Measurements from ENCODE around the gene CORO1C. TPM values are rescaled to one million over a fixed set of nuclear protein-coding genes. Genes with fewer than 3 reads are reported as not detected.

The CORO1C gene
- total RNA-seq, 4 donors from 2014 or later, result 24.7 to 47.6 (median 30.9) TPM

DNA sequence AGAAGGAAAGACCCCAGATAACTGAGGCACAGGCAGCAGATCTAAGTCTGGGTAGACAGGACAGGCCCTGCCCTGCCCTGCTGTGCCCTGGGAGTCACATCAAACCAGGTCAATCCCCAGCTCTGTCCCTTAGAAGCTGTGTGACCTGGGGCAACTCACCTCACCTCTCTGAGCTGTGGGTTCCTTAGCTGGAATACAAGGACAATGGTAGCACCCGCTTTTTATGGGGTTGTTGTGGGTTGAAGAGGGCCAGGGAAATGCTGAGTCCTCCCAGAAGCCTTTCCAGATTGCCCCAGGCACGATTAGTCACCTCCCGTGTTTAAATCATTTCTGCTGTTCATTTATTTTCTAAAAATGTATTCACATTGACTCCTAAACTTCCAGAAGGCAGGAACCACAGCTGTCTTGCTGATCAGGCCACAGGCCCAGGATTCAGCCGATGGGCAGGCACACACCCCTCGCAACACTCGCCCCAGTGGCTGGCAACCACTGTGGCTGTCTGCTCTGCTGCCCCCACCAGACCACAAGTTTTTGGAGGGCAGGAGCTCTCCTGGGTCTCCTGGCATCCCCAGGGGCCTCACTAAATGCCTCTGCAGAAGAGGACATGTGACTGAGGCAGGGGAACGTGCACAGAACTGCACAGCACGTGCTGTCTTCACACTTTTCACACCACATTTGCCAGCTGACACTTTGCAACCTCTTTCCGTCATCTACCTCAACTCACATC lies 100.7 kb downstream of the CORO1C start:
- no peaks in the 10 kb centered on the region for H3K36me3 ChIP-seq
- DNase-seq (no peak), ATAC-seq (no peak)
- TF ChIP-seq POLR2A (IDR thresholded peaks at IDR 0.05), result no peak
- TF ChIP-seq, protein P1, sequence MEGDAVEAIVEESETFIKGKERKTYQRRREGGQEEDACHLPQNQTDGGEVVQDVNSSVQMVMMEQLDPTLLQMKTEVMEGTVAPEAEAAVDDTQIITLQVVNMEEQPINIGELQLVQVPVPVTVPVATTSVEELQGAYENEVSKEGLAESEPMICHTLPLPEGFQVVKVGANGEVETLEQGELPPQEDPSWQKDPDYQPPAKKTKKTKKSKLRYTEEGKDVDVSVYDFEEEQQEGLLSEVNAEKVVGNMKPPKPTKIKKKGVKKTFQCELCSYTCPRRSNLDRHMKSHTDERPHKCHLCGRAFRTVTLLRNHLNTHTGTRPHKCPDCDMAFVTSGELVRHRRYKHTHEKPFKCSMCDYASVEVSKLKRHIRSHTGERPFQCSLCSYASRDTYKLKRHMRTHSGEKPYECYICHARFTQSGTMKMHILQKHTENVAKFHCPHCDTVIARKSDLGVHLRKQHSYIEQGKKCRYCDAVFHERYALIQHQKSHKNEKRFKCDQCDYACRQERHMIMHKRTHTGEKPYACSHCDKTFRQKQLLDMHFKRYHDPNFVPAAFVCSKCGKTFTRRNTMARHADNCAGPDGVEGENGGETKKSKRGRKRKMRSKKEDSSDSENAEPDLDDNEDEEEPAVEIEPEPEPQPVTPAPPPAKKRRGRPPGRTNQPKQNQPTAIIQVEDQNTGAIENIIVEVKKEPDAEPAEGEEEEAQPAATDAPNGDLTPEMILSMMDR (IDR thresholded peaks at IDR 0.05 in 4 of 5, conservative IDR thresholded peaks at IDR 0.05 in 1 of 5), result no peak
- H3K9me3 ChIP-seq, result no peaks in the 10 kb centered on the region
- H3K4me3 ChIP-seq, result no peak overlapping the region
- H3K4me1 ChIP-seq, result peaks cover 0 to 7% of the 10 kb centered on the region in 2 donors
- in situ Hi-C loops (cut with MboI; ENCODE audit: low sequenced_read_pairs in 4 of 4), result loop anchor here (25.0 kb wide), 2 partner anchors 332 to 457 kb away; partner anchors contain the start of genes ALKBH2 (in 2 of the 4) and UNG (in 2 of the 4)
- intact Hi-C loops (cut with DNase I; ENCODE audit: low total_unique reads), result no loop called here
- H3K27ac ChIP-seq, result no peak overlapping the region
- H3K27me3 ChIP-seq, result peaks cover 0 to 3% (median 0%) of the 10 kb centered on the region in 3 donors

DNA sequence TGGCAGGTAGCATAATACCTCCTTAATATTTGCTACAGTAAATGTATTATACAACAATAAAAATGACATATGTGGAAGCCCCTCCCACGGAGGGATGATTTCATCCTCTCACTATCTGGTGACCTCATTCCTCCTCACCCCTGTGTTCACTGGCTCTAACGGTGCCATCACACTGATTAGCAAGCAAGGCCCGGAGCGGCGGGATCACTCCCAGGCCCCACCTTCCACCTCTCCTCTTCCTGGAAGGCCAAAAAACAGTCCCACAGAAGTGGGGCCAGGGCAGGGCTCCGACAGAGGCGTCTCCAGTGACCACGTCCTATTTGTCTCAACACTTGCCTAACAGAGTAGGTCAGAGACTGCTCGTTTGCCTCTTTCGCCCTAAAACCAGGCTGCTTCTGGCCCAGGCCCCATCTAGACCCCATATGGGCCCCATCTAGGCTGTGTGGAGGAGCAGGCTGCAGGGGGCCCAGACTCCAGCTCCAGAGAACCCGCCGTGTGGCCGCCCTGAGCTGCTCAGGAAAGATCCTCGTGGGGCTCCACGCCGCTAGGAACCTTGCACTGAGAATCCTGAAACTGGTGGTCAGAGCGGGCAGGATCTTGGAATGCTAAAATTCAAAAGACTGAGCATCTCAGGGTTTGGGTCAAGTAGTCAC lies 101.4 kb downstream of the CORO1C start:
- TF ChIP-seq POLR2A (IDR thresholded peaks at IDR 0.05), result no peak
- TF ChIP-seq, protein P1 (IDR thresholded peaks at IDR 0.05 in 4 of 5, conservative IDR thresholded peaks at IDR 0.05 in 1 of 5), result no peak

DNA sequence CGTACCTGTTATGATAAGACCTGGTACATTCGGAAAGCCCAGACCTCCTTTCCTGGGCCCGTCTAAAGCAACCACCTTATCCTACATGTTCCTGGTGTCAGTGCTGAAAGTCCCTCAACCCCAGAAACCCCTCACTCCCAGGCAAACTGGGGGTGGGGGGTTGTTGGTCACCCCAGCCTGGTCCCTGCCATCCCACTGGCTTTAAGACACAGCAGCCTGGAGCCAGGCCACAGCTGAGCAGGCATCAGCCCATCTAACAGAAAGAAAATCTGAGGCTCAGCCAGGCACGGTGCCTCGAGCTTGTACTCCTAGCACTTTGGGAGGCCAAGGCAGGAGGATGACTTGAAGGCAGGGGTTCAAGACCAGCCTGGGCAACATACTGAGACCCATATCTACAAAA lies 102.2 kb downstream of the CORO1C start:
- TF ChIP-seq, protein P1 (IDR thresholded peaks at IDR 0.05 in 4 of 5, conservative IDR thresholded peaks at IDR 0.05 in 1 of 5), result no peak
- no peak for TF ChIP-seq POLR2A (IDR thresholded peaks at IDR 0.05)
- Histone ChIP-seq H3K27ac (no peak overlapping the region), H3K4me1 (peaks cover 0 to 3% of the 10 kb centered on the region in 2 donors), H3K4me3 (no peak overlapping the region), H3K9me3 (no peaks in the 10 kb centered on the region), H3K27me3 (no peaks in the 10 kb centered on the region), H3K36me3 (no peaks in the 10 kb centered on the region)
- in situ Hi-C loops (cut with MboI; ENCODE audit: low sequenced_read_pairs in 4 of 4) (loop anchor here (25.0 kb wide), 2 partner anchors 333 to 458 kb away; partner anchors contain the start of genes ALKBH2 (in 2 of the 4) and UNG (in 2 of the 4)), intact Hi-C loops (cut with DNase I; ENCODE audit: low total_unique reads) (no loop called here)
- DNase-seq, result no peak
- no peak for ATAC-seq

More for the DNA sequence above, 101.4 kb downstream of the CORO1C start:
- no peak overlapping the region for H3K4me3 ChIP-seq
- intact Hi-C loops (cut with DNase I; ENCODE audit: low total_unique reads) (no loop called here), in situ Hi-C loops (cut with MboI; ENCODE audit: low sequenced_read_pairs in 4 of 4) (loop anchor here (25.0 kb wide), 2 partner anchors 332 to 457 kb away; partner anchors contain the start of genes ALKBH2 (in 2 of the 4) and UNG (in 2 of the 4))
- no peaks in the 10 kb centered on the region for H3K9me3 ChIP-seq
- peak overlapping the region in 1 of 4 donors; percentile 14 for H3K27ac ChIP-seq
- no peak for DNase-seq
- ATAC-seq, result no peak
- H3K27me3 ChIP-seq, result no peaks in the 10 kb centered on the region
- peaks cover 0 to 7% of the 10 kb centered on the region in 2 donors for H3K4me1 ChIP-seq
- no peaks in the 10 kb centered on the region for H3K36me3 ChIP-seq

DNA sequence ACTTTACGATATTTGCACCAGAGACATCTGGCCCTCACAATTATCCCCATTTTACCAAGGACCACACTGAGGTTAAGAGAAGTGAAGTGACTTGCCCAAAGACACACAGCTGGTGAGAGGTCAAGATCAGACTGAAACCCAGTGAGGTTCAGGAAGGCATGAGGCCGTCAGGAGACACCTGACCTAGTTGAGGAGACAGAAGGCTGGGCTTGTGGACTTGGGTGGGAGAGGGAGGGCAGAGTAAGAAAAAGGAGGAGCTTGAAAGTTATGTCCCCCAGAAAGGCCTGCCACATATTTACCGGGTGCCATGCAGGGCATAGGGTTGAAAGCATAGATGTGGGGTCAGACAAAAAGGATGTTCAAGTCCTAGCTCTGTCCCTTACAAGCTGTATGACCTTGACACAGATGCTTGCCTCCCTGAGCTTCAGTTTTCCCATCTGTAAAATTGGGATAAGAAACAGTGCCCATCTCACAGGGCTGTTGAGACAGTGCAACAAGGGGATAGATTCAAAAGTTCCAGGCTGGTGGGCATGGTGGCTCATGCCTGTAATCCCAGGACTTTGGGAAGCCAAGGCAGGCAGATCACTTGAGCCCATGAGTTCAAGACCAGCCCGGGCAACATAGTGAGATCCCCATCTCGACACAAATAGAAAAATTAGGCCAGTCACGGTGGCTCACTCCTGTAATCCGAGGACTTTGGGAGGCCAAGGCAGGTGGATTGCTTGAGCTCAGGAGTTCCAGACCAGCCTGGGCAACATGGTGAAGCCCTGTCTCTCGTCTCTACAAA lies 104.0 kb downstream of the CORO1C start:
- in situ Hi-C loops (cut with MboI; ENCODE audit: low sequenced_read_pairs in 4 of 4) (loop anchor here (25.0 kb wide), 2 partner anchors 335 to 460 kb away; partner anchors contain the start of genes ALKBH2 (in 2 of the 4) and UNG (in 2 of the 4)), intact Hi-C loops (cut with DNase I; ENCODE audit: low total_unique reads) (no loop called here)
- DNase-seq, result no peak

More for the DNA sequence above, 104.0 kb downstream of the CORO1C start:
- Histone ChIP-seq H3K27ac (no peak overlapping the region), H3K4me1 (no peaks in the 10 kb centered on the region), H3K9me3 (no peaks in the 10 kb centered on the region), H3K27me3 (no peaks in the 10 kb centered on the region), H3K4me3 (no peak overlapping the region), H3K36me3 (no peaks in the 10 kb centered on the region)
- no peak for TF ChIP-seq POLR2A (IDR thresholded peaks at IDR 0.05)
- TF ChIP-seq, protein P1 (IDR thresholded peaks at IDR 0.05 in 4 of 5, conservative IDR thresholded peaks at IDR 0.05 in 1 of 5), result no peak
- no peak for ATAC-seq
